Measurements from ENCODE around the gene ARHGAP26. TPM values are rescaled to one million over a fixed set of nuclear protein-coding genes. Genes with fewer than 3 reads are reported as not detected.

Gene ARHGAP26
- total RNA-seq, 4 donors from 2014 or later = 11.1 to 36.1 (median 21.8) TPM

DNA sequence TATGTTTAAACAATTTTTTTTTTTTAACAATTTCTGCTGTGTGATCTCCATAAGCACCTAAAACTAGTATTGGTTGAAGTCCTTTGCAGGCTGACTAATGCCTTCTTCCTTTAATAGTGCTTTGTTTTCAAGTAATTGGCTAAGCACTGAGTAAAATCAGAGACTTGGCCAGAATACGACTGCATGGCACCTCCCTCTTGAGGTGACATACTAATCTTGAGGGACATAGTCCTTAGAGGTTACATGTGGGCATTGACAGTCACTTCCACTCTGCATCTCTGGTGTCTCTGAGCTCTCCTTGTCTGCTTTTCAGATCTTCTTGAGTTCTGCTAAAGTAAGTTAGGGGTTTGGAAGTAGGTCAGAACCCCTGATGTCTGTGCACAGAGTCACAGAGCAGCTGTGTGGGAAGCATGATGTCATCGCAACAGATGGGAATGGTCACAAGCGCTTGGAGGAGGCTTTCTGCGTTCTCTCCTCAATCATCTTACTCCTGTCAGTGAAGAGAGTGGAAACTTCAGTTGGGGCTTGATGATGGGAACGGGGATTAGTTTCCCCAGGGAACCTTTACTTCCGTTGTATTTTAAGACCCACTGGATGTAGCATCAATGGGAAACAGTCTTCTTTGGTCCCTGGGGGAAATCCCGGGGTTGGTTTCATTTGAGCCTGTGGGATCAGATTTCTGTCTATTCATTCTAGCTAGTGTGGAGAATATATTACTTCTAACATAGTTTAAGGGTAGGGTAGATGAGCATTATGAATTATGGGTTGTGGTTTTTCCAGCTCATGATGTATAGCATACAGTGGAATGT is 136.9 kb downstream of the ARHGAP26 start:
- H3K4me1 ChIP-seq = no peaks in the 10 kb centered on the region
- no peak overlapping the region for H3K4me3 ChIP-seq
- no peak for TF ChIP-seq POLR2A (IDR thresholded peaks at IDR 0.05)
- TF ChIP-seq POLR2AphosphoS5 (IDR thresholded peaks at IDR 0.05) = no peak
- no peak for TF ChIP-seq EP300 (IDR thresholded peaks at IDR 0.05)
- TF ChIP-seq, protein P1, sequence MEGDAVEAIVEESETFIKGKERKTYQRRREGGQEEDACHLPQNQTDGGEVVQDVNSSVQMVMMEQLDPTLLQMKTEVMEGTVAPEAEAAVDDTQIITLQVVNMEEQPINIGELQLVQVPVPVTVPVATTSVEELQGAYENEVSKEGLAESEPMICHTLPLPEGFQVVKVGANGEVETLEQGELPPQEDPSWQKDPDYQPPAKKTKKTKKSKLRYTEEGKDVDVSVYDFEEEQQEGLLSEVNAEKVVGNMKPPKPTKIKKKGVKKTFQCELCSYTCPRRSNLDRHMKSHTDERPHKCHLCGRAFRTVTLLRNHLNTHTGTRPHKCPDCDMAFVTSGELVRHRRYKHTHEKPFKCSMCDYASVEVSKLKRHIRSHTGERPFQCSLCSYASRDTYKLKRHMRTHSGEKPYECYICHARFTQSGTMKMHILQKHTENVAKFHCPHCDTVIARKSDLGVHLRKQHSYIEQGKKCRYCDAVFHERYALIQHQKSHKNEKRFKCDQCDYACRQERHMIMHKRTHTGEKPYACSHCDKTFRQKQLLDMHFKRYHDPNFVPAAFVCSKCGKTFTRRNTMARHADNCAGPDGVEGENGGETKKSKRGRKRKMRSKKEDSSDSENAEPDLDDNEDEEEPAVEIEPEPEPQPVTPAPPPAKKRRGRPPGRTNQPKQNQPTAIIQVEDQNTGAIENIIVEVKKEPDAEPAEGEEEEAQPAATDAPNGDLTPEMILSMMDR (IDR thresholded peaks at IDR 0.05) = no peak
- H3K9me3 ChIP-seq = no peaks in the 10 kb centered on the region
- DNase-seq (ENCODE audit: low spot score in 2 of 2) = no peak
- H3K27ac ChIP-seq = no peak overlapping the region
- 49% methylated on average over 7 of the region's 7 CpGs for WGBS
- peaks cover 18% of the 10 kb centered on the region for H3K36me3 ChIP-seq
- no peaks in the 10 kb centered on the region for H3K27me3 ChIP-seq

DNA sequence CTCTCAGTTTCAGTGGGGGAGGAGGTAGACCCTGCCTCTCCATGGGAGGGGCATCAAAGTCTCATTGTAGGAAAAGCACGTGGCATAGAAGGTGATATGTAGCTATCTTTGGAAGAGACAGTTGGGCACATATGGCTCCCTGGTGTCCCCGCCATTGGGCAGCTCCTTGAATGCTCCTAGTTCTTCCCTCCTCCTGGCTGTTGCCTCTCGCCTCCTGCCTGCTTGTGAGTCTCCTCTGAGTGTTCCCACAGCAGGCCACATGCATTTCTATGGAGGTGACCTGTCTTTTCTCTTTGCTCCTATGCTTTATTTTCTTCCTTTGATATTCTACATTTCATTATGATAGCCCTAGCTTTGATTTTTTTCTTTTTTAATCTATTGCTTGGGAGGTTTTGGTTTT is 138.5 kb downstream of the ARHGAP26 start:
- Histone ChIP-seq H3K4me3 (no peak overlapping the region), H3K36me3 (peaks cover 14% of the 10 kb centered on the region), H3K9me3 (no peaks in the 10 kb centered on the region), H3K4me1 (no peaks in the 10 kb centered on the region), H3K27ac (no peak overlapping the region), H3K27me3 (no peaks in the 10 kb centered on the region)
- no peak for DNase-seq (ENCODE audit: low spot score in 2 of 2)
- TF ChIP-seq POLR2AphosphoS5 (IDR thresholded peaks at IDR 0.05) (no peak), EP300 (IDR thresholded peaks at IDR 0.05) (no peak), POLR2A (IDR thresholded peaks at IDR 0.05) (no peak)
- TF ChIP-seq, protein P1 (IDR thresholded peaks at IDR 0.05) = no peak
- 91% methylated on average over 3 of the region's 3 CpGs for WGBS

DNA sequence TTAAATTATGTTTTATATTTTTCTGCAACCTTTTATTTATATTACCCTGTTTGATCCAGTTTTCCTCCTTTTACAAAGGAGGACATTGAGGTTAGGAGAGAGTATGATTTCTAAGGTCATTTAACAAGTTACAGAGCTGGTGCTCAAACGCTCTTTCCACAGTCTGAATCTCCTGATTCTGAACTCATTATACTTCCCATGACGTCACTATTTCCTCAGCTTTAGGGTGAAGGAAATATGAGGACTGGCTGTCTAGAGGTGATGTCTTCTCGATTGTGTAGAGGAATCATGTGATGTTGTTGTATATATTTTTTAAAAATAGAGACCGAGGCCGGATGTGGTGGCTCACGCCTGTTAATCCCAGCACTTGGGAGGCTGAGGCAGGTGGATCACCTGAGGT is 140.0 kb downstream of the ARHGAP26 start:
- no peaks in the 10 kb centered on the region for H3K4me1 ChIP-seq
- 95% methylated on average over 6 of the region's 6 CpGs for WGBS
- no peak overlapping the region for H3K27ac ChIP-seq
- no peaks in the 10 kb centered on the region for H3K27me3 ChIP-seq
- TF ChIP-seq POLR2AphosphoS5 (IDR thresholded peaks at IDR 0.05) = no peak
- TF ChIP-seq EP300 (IDR thresholded peaks at IDR 0.05) = no peak
- TF ChIP-seq, protein P1 (IDR thresholded peaks at IDR 0.05) = no peak
- TF ChIP-seq POLR2A (IDR thresholded peaks at IDR 0.05) = no peak
- H3K4me3 ChIP-seq = no peak overlapping the region
- H3K9me3 ChIP-seq = no peaks in the 10 kb centered on the region
- H3K36me3 ChIP-seq = peaks cover 9% of the 10 kb centered on the region
- DNase-seq (ENCODE audit: low spot score in 2 of 2) = no peak

DNA sequence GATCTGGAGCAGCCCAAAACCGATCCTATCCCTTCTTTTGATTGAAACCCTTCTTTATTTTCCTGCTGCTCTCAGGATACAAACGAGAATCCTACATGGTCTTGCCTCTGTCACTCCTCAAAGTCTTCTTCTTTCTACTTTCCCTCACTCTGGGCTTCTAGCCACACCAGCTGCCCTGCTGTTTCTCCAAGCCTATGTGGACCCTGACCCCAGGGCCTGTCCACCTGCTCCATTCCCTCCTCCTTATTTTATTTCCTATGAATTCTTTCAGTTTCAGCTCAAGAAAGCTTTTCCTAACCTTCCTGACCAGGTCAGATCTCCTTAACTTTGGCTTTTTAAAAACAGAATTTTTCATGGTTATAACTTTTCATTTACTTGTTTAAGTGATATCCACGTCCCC is 141.0 kb downstream of the ARHGAP26 start:
- Histone ChIP-seq H3K27ac (no peak overlapping the region), H3K9me3 (no peaks in the 10 kb centered on the region), H3K4me3 (no peak overlapping the region), H3K36me3 (peaks cover 9% of the 10 kb centered on the region), H3K27me3 (no peaks in the 10 kb centered on the region), H3K4me1 (no peaks in the 10 kb centered on the region)
- no peak for DNase-seq (ENCODE audit: low spot score in 2 of 2)
- WGBS = 87% methylated on average over 3 of the region's 3 CpGs
- TF ChIP-seq POLR2A (IDR thresholded peaks at IDR 0.05) (no peak), EP300 (IDR thresholded peaks at IDR 0.05) (no peak), POLR2AphosphoS5 (IDR thresholded peaks at IDR 0.05) (no peak)
- TF ChIP-seq, protein P1 (IDR thresholded peaks at IDR 0.05) = no peak

DNA sequence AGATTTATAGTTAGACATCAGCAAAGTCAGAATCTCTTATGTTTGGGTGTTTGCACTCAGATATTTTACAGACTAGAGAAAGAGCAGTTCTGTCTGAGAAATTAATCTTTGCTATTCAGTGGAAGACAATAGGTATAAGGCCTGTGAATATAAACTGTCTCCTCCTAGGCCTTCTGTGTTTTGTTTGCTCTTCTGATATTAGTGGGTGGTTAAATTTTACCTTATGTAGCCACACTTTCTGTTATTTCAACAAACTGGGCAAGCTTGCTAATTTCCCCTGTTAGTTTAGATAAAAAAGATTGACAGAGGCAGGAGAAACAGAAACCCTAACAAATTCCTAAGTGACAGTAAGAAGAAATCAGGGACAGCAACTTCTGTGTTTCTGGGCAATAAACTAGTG is 141.6 kb downstream of the ARHGAP26 start:
- Histone ChIP-seq H3K27ac (no peak overlapping the region), H3K9me3 (no peaks in the 10 kb centered on the region), H3K36me3 (peaks cover 9% of the 10 kb centered on the region), H3K27me3 (no peaks in the 10 kb centered on the region), H3K4me3 (no peak overlapping the region), H3K4me1 (no peaks in the 10 kb centered on the region)
- TF ChIP-seq POLR2AphosphoS5 (IDR thresholded peaks at IDR 0.05) (no peak), POLR2A (IDR thresholded peaks at IDR 0.05) (no peak), EP300 (IDR thresholded peaks at IDR 0.05) (no peak)
- TF ChIP-seq, protein P1 (IDR thresholded peaks at IDR 0.05) = no peak
- DNase-seq (ENCODE audit: low spot score in 2 of 2) = no peak
